D721Med (cell line): ENCODE results near the gene RING1.

ENCODE experiments used
- DNase-seq: peaks from one replicate; pipeline ENCODE4 v3.0.0; 2011; ENCODE audit warnings: low spot score; ENCODE audit not compliant: insufficient read length
- FAIRE-seq: peaks from 2 replicates; lab custom pipeline; 2011; peaks lifted over from hg19 to GRCh38; lab: Jason Lieb, UNC
- TF ChIP-seq, protein P1 (sequence below): IDR thresholded peaks from 2 replicates; pipeline ENCODE4 v1.5.1; 2012; ENCODE audit warnings: mild to moderate bottlenecking, control low read depth; ENCODE audit not compliant: insufficient read depth; ENCODE audit errors: missing control alignments

RING1 gene

DNA sequence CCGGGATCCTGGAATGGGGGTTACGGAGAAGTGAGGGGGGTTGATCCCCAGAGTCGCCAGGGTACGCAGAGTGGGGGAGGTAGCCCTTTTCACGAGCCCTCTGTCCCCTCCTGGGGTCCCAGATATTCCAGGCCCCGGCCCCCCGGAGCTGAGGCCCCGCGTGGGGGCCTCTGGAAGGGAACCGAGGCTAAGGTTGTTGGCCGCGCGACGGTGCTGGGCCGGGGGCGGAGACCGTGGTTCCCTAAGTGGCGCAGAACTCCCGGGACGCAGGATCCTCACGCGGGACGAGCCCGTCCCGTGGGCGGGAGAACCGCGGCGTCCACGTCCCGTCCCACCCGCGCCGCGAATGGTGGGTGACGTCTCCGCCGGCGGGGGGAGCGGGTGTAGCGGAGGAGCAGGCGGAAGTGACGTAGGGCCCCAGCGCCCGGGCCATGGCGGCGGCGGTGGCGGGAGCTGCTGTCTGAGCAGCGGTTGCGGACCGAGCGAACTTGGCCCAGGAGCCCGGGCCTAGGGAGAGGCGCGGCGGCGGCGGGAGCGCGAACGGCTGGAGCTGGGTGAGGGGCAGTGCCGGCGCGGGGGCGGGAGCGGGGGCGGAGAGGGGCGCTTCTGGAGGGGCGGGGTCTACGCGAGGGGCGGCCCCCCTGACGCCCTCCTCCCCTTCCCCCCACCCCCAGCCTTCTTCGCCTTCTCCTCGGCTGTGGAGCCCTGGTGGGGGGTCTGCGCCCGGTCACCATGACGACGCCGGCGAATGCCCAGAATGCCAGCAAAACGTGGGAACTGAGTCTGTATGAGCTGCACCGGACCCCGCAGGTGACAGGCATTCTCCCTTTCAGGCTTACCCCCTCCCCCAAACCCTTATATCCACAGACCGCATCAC is at the start of gene RING1:
TSS of gene RING1 (plus strand) at position 410 of the 877 bp plus-strand sequence. CDS start at position 733, 323 bp downstream.
- no peak for FAIRE-seq
- peak; percentile 97 for DNase-seq

GRCh38 chr6:33160096-33160495 is 48.2 kb upstream of the RING1 start:
- DNase-seq (no peak), FAIRE-seq (no peak)
- TF ChIP-seq, protein P1, sequence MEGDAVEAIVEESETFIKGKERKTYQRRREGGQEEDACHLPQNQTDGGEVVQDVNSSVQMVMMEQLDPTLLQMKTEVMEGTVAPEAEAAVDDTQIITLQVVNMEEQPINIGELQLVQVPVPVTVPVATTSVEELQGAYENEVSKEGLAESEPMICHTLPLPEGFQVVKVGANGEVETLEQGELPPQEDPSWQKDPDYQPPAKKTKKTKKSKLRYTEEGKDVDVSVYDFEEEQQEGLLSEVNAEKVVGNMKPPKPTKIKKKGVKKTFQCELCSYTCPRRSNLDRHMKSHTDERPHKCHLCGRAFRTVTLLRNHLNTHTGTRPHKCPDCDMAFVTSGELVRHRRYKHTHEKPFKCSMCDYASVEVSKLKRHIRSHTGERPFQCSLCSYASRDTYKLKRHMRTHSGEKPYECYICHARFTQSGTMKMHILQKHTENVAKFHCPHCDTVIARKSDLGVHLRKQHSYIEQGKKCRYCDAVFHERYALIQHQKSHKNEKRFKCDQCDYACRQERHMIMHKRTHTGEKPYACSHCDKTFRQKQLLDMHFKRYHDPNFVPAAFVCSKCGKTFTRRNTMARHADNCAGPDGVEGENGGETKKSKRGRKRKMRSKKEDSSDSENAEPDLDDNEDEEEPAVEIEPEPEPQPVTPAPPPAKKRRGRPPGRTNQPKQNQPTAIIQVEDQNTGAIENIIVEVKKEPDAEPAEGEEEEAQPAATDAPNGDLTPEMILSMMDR = no peak

More for the DNA sequence above, at the start of gene RING1:
- TF ChIP-seq, protein P1 = no peak

- no peak for FAIRE-seq
- TF ChIP-seq, protein P1 = no peak
- DNase-seq = no peak
Measured at GRCh38 chr6:33160728-33161344, 47.5 kb upstream of the RING1 start.

- DNase-seq (peak; percentile 95), FAIRE-seq (no peak)
Measured at GRCh38 chr6:33161354-33162331, 46.7 kb upstream of the RING1 start.

GRCh38 chr6:33163540-33163939 is 44.8 kb upstream of the RING1 start:
- DNase-seq = no peak
- TF ChIP-seq, protein P1 = no peak
- no peak for FAIRE-seq

More at GRCh38 chr6:33161354-33162331, 46.7 kb upstream of the RING1 start:
- TF ChIP-seq, protein P1 = peak; percentile 84

DNA sequence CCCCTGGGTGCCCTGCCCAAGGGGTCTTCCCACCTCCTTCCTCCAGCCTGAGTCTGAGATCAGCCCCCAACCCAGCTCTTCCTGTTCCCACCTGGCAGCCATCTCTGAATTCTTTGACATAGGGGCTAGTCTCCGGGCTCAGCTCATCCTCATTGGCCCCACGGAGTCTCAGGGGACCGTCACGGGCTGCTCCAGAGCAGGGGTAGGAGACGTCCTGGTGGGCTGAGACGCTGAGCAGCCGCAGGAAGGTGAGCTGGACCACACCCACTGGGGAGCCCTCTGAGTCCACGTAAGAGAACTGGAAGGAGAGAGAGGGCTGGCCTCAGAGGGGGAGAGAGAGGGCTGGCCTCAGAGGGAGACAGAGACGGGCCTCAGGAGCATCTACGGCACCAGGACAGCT is 44.1 kb upstream of the RING1 start:
- TF ChIP-seq, protein P1 = no peak
- DNase-seq (no peak), FAIRE-seq (no peak)
